Activated CD8-positive, alpha-beta T cell treated with anti-CD3 and anti-CD28 coated beads, Interleukin-2, amount 10 ng/mL, durations not matched to agents 7 days and 5 days (primary cell): ENCODE results near the gene ZNF599. TPM values are rescaled to one million over a fixed set of nuclear protein-coding genes. Genes with fewer than 3 reads are reported as not detected.

ENCODE experiments used
- ATAC-seq: fragments of 150-1000 bp; cut with Tn5 transposase; one replicate; pipeline ENCODE4 v1.10.0; 2021; ENCODE audit warnings: moderate library complexity
- CTCF ChIA-PET: fragments of 350-600 bp; sonication (Branson Sonifier 250); formaldehyde crosslinking; loops from one replicate; lab custom pipeline; 2021; ENCODE audit warnings: antibody characterized with exemption; lab: Charles Lee
- POLR2A ChIA-PET: fragments of 350-600 bp; sonication (Branson Sonifier 250); formaldehyde crosslinking; loops from one replicate; lab custom pipeline; 2021; ENCODE audit warnings: antibody characterized with exemption; lab: Charles Lee
- DNase-seq: peaks from one replicate; pipeline ENCODE4 v3.0.0-alpha.2; 2020
- H3K27ac Mint-ChIP-seq: one replicate; pipeline ENCODE4 v1.8.0; 2021; ENCODE audit warnings: mild to moderate bottlenecking, mixed read lengths
- H3K27me3 Mint-ChIP-seq: one replicate; pipeline ENCODE4 v1.8.0; 2021; ENCODE audit warnings: low read depth, mixed read lengths
- H3K36me3 Mint-ChIP-seq: one replicate; pipeline ENCODE4 v1.8.0; 2021; ENCODE audit warnings: low read depth, mixed read lengths
- H3K4me1 Mint-ChIP-seq: one replicate; pipeline ENCODE4 v1.8.0; 2021; ENCODE audit warnings: low read depth, mixed read lengths
- H3K4me3 Mint-ChIP-seq: one replicate; pipeline ENCODE4 v1.8.0; 2021; ENCODE audit warnings: mild to moderate bottlenecking, mixed read lengths
- H3K9me3 Mint-ChIP-seq: one replicate; pipeline ENCODE4 v1.8.0; 2022; ENCODE audit warnings: mixed read lengths; ENCODE audit not compliant: insufficient read depth
- total RNA-seq, 2 experiments: library from RNA; stranded (reverse); gene quantifications; one replicate each; pipeline ENCODE4 v1.2.3, GENCODE V29; 2021

ZNF599 gene
- total RNA-seq, 2 experiments from 2014 or later, result 4.9 to 5.0 TPM

GRCh38 chr19:34711890-34712289 is 61.1 kb downstream of the ZNF599 start:
- POLR2A ChIA-PET, result no interaction called here
- peaks cover 9% of the 10 kb centered on the region for H3K36me3 Mint-ChIP-seq

More at GRCh38 chr19:34711890-34712289, 61.1 kb downstream of the ZNF599 start:
- peaks cover 26% of the 10 kb centered on the region for H3K9me3 Mint-ChIP-seq
- ATAC-seq (no peak), DNase-seq (no peak)
- no peak overlapping the region for H3K4me3 Mint-ChIP-seq
- H3K27ac Mint-ChIP-seq, result no peak overlapping the region
- peaks cover 11% of the 10 kb centered on the region for H3K27me3 Mint-ChIP-seq
- CTCF ChIA-PET, result interaction anchor here (1.0 to 6.8 kb wide), 2 partner anchors 71 to 211 kb away, joined by 3 to 60 read pairs; no protein-coding TSS in a partner anchor
- no peaks in the 10 kb centered on the region for H3K4me1 Mint-ChIP-seq

Other genes starting within 250 kb of the ZNF599 start
- gene SCGB2B2, start 96.1 kb downstream of the ZNF599 start, total RNA-seq, result under 1 TPM; 0.21 to 0.42 TPM
- gene ZNF302, start 95.5 kb downstream of the ZNF599 start, total RNA-seq, result 10 to 100 TPM; 18.3 to 19.1 TPM
- gene ZNF181, start 39.0 kb downstream of the ZNF599 start, total RNA-seq, result 1 to 10 TPM; 3.8 to 4.1 TPM
- 1 to 10 TPM; 4.1 TPM for gene ZNF30, start 153.7 kb upstream of the ZNF599 start, total RNA-seq
- 10 to 100 TPM; 13.7 to 14.2 TPM for gene ZNF792, start 191.0 kb upstream of the ZNF599 start, total RNA-seq
- 10 to 100 TPM; 76.2 to 81.8 TPM for gene GRAMD1A, start 227.1 kb upstream of the ZNF599 start, total RNA-seq